HG03196 (cell line): Measurements from ENCODE around the gene XRCC5.

ENCODE experiments used
- ATAC-seq: cut with Tn5 transposase; IDR thresholded peaks from one replicate; pipeline ENCODE4 v1.9.1; 2021; ENCODE audit not compliant: unreplicated experiment

XRCC5 gene

DNA sequence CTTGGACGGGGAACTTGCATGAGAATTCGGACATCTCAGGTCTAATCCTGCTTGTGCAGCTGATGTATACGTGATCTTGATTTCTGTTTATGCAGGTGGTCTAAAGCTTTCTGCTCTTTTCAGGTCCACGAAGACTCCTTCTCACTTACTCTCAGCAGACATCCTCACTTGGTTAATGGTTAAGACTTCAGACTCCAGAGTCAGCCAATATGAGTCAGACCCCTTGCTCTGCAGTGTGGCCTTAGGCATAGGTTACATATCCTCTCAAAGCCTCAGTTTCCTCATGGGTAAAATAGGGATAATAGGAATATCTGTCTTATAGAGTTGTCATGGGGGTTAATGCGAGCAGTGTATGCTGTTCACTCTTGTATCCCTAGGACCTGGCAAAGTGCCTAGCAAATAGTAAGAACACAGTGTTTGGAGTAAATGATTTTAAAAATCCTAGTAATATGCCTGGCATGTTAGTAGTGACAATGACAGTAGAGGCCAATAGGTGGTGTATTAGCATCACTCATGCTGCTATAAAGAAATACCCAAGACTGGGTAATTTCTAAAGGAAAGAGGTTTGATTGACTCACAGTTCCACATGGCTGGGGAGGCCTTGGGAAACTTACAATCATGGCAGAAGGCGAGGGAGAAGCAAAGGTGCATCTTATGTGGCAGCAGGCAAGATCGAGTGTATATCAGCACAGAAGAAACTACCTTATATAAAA lies 42.3 kb downstream of the XRCC5 start:
- no peak for ATAC-seq

GRCh38 chr2:216155954-216156353 lies 46.8 kb downstream of the XRCC5 start:
- ATAC-seq: no peak

- no peak for ATAC-seq
These were observed 47.7 kb downstream of the XRCC5 start for GRCh38 chr2:216156822-216157221.

- no peak for ATAC-seq
These were observed 50.0 kb downstream of the XRCC5 start for GRCh38 chr2:216159144-216159543.

- no peak for ATAC-seq
These were observed 50.5 kb downstream of the XRCC5 start for GRCh38 chr2:216159646-216160045.

DNA sequence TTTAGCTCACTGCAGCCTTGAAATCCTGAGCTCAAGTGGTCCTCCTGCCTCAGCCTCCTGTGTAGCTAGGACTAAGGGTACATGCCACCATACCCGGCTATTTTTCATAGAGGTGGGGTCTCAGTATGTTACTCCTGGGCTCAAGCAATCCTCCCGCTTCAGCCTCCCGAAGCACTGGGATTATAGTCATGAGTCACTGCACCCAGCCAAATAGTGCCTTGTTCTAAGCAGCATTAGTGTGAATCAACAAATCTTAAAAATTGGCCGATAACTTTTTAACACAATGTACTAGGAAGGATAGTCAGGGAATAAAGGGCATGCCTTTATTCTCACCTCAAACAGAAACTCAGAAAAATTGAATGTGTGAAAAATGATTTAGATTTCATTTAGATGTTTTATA lies 51.6 kb downstream of the XRCC5 start:
- ATAC-seq: no peak

DNA sequence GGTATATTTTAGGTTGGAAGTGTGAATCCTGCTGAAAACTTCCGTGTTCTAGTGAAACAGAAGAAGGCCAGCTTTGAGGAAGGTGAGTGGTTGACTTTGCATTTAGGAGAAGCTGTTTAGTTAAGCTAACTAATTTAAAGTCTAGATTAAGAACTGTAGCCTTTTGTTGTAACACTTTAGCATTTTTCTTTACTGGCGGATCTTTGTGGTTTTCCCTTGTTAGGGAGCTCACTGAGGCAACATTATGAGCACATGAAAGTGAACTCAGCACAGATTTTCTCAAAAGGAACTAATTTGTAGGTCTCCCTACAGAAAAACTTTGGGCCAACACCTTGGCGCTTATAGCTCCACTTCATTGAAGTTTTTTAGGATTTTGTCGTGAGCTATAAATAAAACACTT lies 52.8 kb downstream of the XRCC5 start:
- no peak for ATAC-seq

GRCh38 chr2:216163518-216163917 lies 54.4 kb downstream of the XRCC5 start:
- ATAC-seq: no peak

GRCh38 chr2:216164087-216164486 lies 54.9 kb downstream of the XRCC5 start:
- ATAC-seq: no peak

- ATAC-seq: no peak
These were observed 55.4 kb downstream of the XRCC5 start for GRCh38 chr2:216164576-216164975.

- ATAC-seq: no peak
These were observed 56.6 kb downstream of the XRCC5 start for GRCh38 chr2:216165711-216166110.

- ATAC-seq: no peak
These were observed 59.9 kb downstream of the XRCC5 start for GRCh38 chr2:216169087-216169486.

GRCh38 chr2:216170076-216170763 lies 61.1 kb downstream of the XRCC5 start:
- ATAC-seq: no peak

DNA sequence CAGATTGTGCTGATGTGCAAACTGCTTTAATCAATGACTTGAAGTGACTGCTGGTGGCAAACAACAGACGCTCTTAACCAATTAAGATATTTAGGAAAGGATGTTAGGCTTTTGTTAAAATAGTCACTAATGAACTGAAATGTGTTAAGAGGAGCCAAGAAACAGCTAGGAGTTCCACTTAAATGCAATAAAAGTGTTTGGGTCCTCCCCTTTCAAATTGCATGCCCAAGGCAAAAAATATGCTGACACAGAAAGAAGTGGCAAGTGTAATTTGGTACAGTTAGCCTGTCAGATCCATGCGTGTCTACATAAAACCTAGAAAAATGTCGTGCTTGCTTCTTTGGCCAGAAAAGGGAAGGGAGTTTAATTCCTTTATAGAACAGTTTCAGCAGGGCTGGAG lies 61.9 kb downstream of the XRCC5 start:
- ATAC-seq: no peak

DNA sequence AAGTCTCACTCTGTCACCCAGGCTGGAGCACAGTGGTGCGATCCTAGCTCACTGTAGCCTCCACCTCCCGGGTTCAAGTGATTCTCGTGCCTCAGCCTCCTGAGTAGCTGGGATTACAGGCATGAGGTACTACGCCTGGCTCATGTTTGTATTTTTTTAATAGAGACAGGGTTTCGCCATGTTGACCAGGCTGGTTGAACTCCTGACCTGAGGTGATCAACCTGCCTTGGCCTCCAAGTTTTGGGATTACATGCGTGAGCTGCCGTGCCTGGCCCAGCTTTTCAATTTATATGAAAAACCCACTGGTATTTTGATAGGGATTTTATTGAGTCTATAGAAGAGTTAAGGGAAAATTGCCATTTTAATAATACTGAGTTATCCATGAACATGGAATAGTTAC lies 63.3 kb downstream of the XRCC5 start:
- no peak for ATAC-seq

- ATAC-seq: no peak
These were observed 69.9 kb downstream of the XRCC5 start for GRCh38 chr2:216179015-216179414.

DNA sequence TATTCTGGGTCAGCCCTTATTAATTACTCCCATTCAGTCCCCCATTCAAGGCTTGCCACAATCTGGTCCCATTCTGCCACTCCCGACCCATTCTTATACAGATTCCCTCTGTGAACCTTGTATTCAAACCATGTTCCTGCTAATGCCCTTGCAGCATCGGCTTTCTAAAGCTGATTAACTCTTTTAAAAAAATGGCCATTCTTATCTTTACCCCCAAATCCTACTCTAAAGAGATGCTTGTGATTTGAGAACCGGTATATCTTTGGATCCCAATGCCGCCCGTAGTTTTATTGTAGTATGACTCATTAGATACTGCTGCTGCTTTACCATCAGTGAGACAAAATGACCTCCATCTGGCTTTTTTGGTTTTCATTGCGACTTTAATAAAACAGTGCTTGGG lies 72.2 kb downstream of the XRCC5 start:
- ATAC-seq: no peak

DNA sequence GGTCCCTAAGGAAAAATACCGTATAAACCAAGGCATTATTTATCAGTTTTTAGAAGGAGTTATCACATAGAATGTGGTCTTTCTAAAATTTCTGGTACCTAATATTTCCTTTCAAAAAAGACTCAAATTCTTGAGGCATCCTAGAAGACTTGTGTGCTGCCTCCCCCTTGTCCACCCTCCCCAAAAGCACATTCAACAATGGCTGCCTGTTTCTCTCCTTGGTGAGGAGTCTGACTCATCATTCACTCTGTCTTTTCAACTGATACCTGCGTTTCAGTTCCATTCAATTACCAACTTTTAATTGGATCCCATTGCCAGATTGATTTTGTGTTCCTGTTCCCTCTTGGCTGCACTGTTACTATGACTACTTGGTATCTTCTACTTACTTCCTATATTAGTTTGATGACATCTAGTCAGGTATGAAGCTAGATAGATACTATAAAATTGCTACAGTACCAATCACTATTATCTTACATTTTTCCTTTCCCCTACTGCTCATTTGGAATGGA lies 72.9 kb downstream of the XRCC5 start:
- no peak for ATAC-seq

DNA sequence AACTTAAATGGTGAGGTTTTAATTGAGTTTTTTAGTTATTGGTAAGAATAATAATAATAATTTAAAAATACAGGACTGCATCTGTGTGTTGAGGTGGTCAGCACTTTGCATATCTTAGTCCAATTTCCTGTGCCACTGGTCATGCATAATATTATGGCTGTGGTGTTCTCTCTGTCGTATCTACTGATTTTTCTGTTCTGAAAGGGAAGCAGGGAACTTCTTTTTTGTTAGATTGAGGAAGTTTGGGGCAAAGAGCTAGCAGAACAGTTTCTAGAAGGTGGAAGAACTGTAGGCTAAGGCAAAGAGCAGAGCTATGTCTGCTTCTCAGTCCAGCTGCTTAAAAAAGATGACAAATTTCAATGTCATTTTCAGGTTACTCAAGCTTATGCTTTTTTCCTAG lies 74.3 kb downstream of the XRCC5 start:
- peak; percentile 50 for ATAC-seq

GRCh38 chr2:216188559-216188850 lies 79.4 kb downstream of the XRCC5 start:
- no peak for ATAC-seq

DNA sequence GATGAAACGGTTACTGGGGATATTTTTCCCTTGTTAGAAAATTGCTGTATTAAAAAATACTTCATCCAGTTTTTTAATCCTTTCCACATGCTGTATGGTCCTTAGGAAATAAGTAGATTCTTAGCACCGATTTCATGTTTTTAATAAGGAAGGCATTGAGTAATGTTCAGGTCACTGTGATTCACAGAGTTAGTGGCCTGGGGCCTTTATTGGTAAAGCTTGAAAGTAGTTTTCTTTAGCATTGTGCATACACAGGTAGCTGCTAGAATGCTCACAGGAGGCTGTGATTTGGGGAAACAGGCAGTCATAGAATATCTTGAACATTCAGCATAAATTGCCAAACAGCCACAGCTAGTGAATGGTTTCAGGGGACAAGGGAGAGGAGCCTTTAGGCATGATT lies 79.8 kb downstream of the XRCC5 start:
- no peak for ATAC-seq

DNA sequence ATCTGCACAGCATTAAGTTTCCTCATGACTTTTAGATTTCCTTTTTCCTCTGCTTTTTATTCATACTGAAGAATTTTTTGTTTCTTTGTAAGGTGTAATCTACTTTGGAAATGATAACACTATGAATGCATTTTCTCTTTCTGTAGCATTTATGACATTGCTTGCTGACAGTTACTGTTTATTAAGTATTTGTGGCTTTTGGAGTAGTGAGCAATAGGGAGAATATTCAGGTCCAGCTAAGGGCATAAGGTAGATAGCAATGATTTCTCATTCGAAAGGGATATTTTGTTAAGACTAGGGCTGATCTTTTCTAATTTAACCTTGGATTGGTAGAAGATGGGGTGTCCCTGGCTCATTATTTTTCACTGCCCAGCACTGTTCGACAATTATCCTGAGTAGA lies 80.3 kb downstream of the XRCC5 start:
- ATAC-seq: no peak

- ATAC-seq: no peak
These were observed 83.0 kb downstream of the XRCC5 start for GRCh38 chr2:216192181-216192580.
